CD4-positive, alpha-beta memory T cell (primary cell): Measurements from ENCODE around the gene TEX10. TPM values are rescaled to one million over a fixed set of nuclear protein-coding genes. Genes with fewer than 3 reads are reported as not detected.
"Not testable (repeated sequence)": the region's sequence is repeated elsewhere in the genome, so short reads cannot be mapped to it uniquely, and the experiment has no call there.

Source experiments
- CTCF ChIA-PET: fragments of 350-600 bp; sonication (Branson Sonifier 250); formaldehyde crosslinking; loops from one replicate; lab custom pipeline; 2021; ENCODE audit warnings: inconsistent platforms; ENCODE audit not compliant: partially characterized antibody; lab: Charles Lee
- POLR2A ChIA-PET: fragments of 350-600 bp; sonication (Branson Sonifier 250); formaldehyde crosslinking; loops from one replicate; lab custom pipeline; 2021; ENCODE audit not compliant: partially characterized antibody; lab: Charles Lee
- DNase-seq, 5 donors: peaks; one replicate each; pipeline versions ENCODE4 v3.0.0 to v3.0.0-alpha.2; 2020 to 2022; ENCODE audit warnings: mixed read lengths in 1 of 5
- H3K27ac ChIP-seq: one replicate; pipeline ENCODE4 v1.7.0; 2013; ENCODE audit warnings: low read depth, low read length
- H3K27me3 ChIP-seq: 2 replicates; pipeline ENCODE4 v1.7.0; 2013; ENCODE audit warnings: mild to moderate bottlenecking, low read length, moderate library complexity; ENCODE audit not compliant: insufficient read depth
- H3K36me3 ChIP-seq: 2 replicates; pipeline ENCODE4 v1.7.0; 2013; ENCODE audit warnings: mild to moderate bottlenecking, low read length, moderate library complexity; ENCODE audit not compliant: insufficient read depth
- H3K4me1 ChIP-seq: 2 replicates; pipeline ENCODE4 v1.7.0; 2013; ENCODE audit warnings: mild to moderate bottlenecking, low read length, moderate library complexity; ENCODE audit not compliant: insufficient read depth
- H3K4me3 ChIP-seq, 2 donors: one replicate each; pipeline ENCODE4 v1.7.0; 2013; ENCODE audit warnings: low read length in 2 of 2, mild to moderate bottlenecking in 1 of 2
- H3K9me3 ChIP-seq, 2 donors: one replicate each; pipeline ENCODE4 v1.7.0; 2013; ENCODE audit warnings: low read length in 2 of 2, control low read depth in 1 of 2; ENCODE audit not compliant: control insufficient read depth in 1 of 2
- H3K27ac Mint-ChIP-seq, 7 donors: one replicate each; pipeline ENCODE4 v1.8.0; 2020 to 2021; ENCODE audit warnings: mixed read lengths in 7 of 7, mild to moderate bottlenecking in 6 of 7, inconsistent platforms in 3 of 7, moderate library complexity in 3 of 7
- H3K27me3 Mint-ChIP-seq, 2 donors: one replicate each; pipeline ENCODE4 v1.8.0; 2020 to 2021; ENCODE audit warnings: mixed read lengths in 2 of 2
- H3K36me3 Mint-ChIP-seq, 2 donors: one replicate each; pipeline ENCODE4 v1.8.0; 2020 to 2021; ENCODE audit warnings: mixed read lengths in 2 of 2, inconsistent platforms in 1 of 2, mild to moderate bottlenecking in 1 of 2
- H3K4me1 Mint-ChIP-seq, 4 donors: one replicate each; pipeline ENCODE4 v1.8.0; 2020 to 2021; ENCODE audit warnings: mixed read lengths in 4 of 4, mild to moderate bottlenecking in 1 of 4
- H3K4me3 Mint-ChIP-seq, 8 donors: one replicate each; pipeline ENCODE4 v1.8.0; 2020 to 2021; ENCODE audit warnings: mixed read lengths in 8 of 8, mild to moderate bottlenecking in 7 of 8, moderate library complexity in 6 of 8, inconsistent platforms in 3 of 8
- H3K9me3 Mint-ChIP-seq, 8 donors: one replicate each; pipeline ENCODE4 v1.8.0; 2020 to 2021; ENCODE audit warnings: mixed read lengths in 8 of 8, mild to moderate bottlenecking in 5 of 8, inconsistent platforms in 3 of 8, moderate library complexity in 1 of 8
- intact Hi-C: fragments of 100-400 bp; cut with micrococcal nuclease; formaldehyde crosslinking; loops from one replicate; pipeline ENCODE4 v1.15.1; 2023
- polyA plus RNA-seq, 2 donors: library from polyadenylated mRNA; unstranded; fragments of 300-500 nt; fragmentation: Illumina TruSeq; gene quantifications; one replicate each; pipeline ENCODE4 v1.2.3, GENCODE V29; 2021
- total RNA-seq, 2 experiments: library from RNA; stranded (reverse); gene quantifications; one replicate each; pipeline ENCODE4 v1.2.3, GENCODE V29; 2021

Gene TEX10
- total and polyA plus RNA-seq, 4 experiments from 2014 or later, result 5.6 to 22.8 (median 19.2) TPM

DNA sequence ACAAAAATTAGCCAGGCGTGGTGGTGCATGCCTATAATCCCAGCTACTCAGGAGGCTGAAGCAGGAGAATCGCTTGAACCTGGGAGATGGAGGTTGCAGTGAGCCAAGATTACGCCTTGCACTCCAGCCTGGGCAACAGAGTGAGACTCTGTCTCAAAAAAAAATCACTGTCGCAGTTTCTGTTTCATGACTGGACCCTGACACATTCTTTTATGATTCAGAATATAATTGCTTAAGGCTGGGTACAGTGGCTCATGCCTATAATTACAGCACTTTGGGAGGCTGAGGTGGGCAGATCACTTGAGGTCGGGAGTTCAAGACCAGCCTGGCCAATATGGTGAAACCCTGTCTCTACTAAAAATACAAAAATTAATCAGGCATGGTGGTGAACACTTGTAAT lies 14.0 kb downstream of the TEX10 start:
- H3K27ac ChIP-seq, H3K27me3 ChIP-seq, H3K9me3 Mint-ChIP-seq, H3K9me3 ChIP-seq, H3K27ac Mint-ChIP-seq, H3K27me3 Mint-ChIP-seq, H3K4me3 ChIP-seq, DNase-seq, intact Hi-C loops, H3K36me3 ChIP-seq, H3K4me3 Mint-ChIP-seq, H3K4me1 ChIP-seq: not testable (repeated sequence)
- Mint-ChIP-seq H3K4me1 (peaks cover 17 to 24% (median 21%) of the 10 kb centered on the region in 4 donors), H3K36me3 (peaks cover 39 to 40% of the 10 kb centered on the region in 2 donors)
- ChIA-PET POLR2A (interaction anchor here (1.5 kb wide), 1 partner anchor 11 kb away, joined by 3 read pairs; no protein-coding TSS in a partner anchor), CTCF (interaction anchor here (1.1 to 5.8 kb wide), 3 partner anchors 14 to 261 kb away, joined by 3 to 34 read pairs (median 3); partner anchors contain the start of gene TEX10)

DNA sequence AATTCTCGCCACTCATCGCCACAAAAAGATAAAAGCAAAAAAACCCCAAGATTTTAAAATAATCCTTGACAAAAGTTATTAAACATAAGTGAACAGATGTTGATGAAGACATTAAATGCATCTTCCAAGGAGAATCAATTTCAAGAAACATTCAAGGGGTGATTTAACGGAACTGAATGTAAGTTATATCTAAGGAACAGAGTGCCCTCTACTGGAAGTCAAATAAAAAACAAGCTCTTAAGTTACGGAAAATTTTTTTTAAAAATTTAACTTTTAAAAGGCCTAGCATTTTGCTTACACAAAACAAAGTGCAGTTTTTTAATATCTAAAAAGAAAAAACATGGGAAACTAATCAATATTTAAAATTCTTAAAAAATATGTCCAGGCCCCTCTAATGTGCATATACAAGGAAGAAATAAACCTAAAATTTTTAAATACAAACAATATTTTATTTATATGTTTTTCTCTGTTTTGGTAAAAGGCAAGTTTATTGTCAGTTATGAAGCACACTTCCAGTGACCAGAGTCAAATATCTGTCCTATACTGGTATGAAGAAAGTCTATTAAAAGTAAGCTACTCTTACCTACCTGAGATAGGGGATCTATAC lies 28.0 kb downstream of the TEX10 start:
- H3K9me3 Mint-ChIP-seq, result no peaks in the 10 kb centered on the region
- no peaks in the 10 kb centered on the region for H3K27me3 Mint-ChIP-seq
- CTCF ChIA-PET, result interaction anchor here (0.6 to 6.1 kb wide), 15 partner anchors 8 to 521 kb away, joined by 3 to 46 read pairs (median 3); partner anchors contain the start of gene TEX10
- intact Hi-C loops, result loop anchor here (1.0 to 10.0 kb wide), 4 partner anchors 270 to 1140 kb away; no protein-coding TSS in a partner anchor
- H3K36me3 Mint-ChIP-seq, result peaks cover 31 to 49% of the 10 kb centered on the region in 2 donors
- peak overlapping the region in 1 of 7 donors; percentile 12 for H3K27ac Mint-ChIP-seq
- Histone ChIP-seq H3K36me3 (peaks cover 16% of the 10 kb centered on the region), H3K4me1 (peaks cover 3% of the 10 kb centered on the region), H3K27ac (no peak overlapping the region), H3K9me3 (no peaks in the 10 kb centered on the region), H3K27me3 (no peaks in the 10 kb centered on the region), H3K4me3 (no peak overlapping the region)
- peak in 4 of 5 donors; percentile 16 to 32 (median 28) for DNase-seq
- H3K4me3 Mint-ChIP-seq, result no peak overlapping the region
- peaks cover 9 to 11% (median 10%) of the 10 kb centered on the region in 4 donors for H3K4me1 Mint-ChIP-seq
- POLR2A ChIA-PET, result interaction anchor here (2.0 kb wide), 1 partner anchor 27 kb away, joined by 7 read pairs; the partner anchor contains the start of gene TEX10

DNA sequence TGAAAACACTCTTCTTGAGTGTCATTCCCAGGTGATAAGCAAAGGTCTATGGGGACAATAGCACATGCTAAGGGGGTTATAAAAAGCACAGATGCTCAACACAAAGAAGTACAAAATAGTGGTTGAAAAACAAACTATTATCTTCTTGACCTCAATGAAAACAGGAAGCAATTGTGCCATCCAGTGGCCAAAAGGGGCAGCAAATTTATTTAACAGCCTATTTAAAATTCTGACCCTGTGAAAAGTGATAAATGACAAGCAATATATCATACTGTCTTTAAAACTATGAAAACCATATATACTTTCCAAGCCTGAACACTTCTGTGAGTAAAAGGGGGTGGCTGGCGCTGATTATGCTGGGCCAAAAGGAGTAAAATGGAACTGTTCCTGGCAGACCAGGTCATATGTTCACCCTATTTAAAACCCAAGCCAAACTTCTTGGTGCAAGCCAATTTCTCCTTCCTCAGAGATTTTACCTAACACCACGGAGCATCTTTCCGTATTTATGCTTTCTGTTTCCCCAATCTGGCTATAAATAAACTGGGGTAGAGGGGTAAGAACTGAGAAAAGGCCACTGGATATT lies 29.7 kb downstream of the TEX10 start:
- DNase-seq, result peak in 4 of 5 donors; percentile 8 to 26 (median 11)
- Histone ChIP-seq H3K4me1 (peaks cover 3% of the 10 kb centered on the region), H3K27me3 (no peaks in the 10 kb centered on the region), H3K4me3 (no peak overlapping the region), H3K36me3 (peaks cover 16% of the 10 kb centered on the region), H3K9me3 (no peaks in the 10 kb centered on the region), H3K27ac (no peak overlapping the region)
- H3K4me1 Mint-ChIP-seq, result peaks cover 12 to 13% (median 13%) of the 10 kb centered on the region in 4 donors
- ChIA-PET POLR2A (no interaction called here), CTCF (interaction anchor here (0.8 to 6.1 kb wide), 6 partner anchors 10 to 106 kb away, joined by 3 to 46 read pairs (median 16); partner anchors contain the start of genes MSANTD3 and TEX10)
- H3K4me3 Mint-ChIP-seq, result no peak overlapping the region
- H3K27me3 Mint-ChIP-seq, result no peaks in the 10 kb centered on the region
- no peaks in the 10 kb centered on the region for H3K9me3 Mint-ChIP-seq
- peaks cover 29 to 44% of the 10 kb centered on the region in 2 donors for H3K36me3 Mint-ChIP-seq
- peak overlapping the region in 3 of 7 donors; percentile 18 to 31 (median 19) for H3K27ac Mint-ChIP-seq
- intact Hi-C loops, result loop anchor here (1.0 to 10.0 kb wide), 3 partner anchors 272 to 1056 kb away; no protein-coding TSS in a partner anchor

DNA sequence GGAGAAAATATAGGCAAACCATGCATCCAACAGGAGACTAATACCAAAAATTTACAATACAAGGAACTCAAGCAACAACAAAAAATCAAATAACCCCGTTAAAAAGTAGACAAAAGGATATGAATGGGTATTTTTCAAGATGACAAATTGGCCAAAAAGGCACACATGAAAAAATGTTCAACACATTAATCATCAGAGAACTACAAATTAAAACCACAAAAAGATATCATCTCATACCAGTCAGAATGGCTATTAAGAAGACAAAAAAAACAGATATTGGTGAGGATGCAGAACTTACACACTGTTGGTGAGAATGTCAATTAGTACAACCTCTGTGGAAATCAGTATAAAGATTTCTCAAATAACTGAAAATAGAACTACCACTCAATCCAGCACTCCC lies 35.0 kb downstream of the TEX10 start:
- Histone ChIP-seq H3K9me3 (no peaks in the 10 kb centered on the region), H3K36me3 (peaks cover 17% of the 10 kb centered on the region), H3K4me1 (no peaks in the 10 kb centered on the region), H3K4me3 (no peak overlapping the region), H3K27me3 (no peaks in the 10 kb centered on the region), H3K27ac (no peak overlapping the region)
- Mint-ChIP-seq H3K4me3 (no peak overlapping the region), H3K27ac (peak overlapping the region in 1 of 7 donors; percentile 46), H3K9me3 (no peaks in the 10 kb centered on the region), H3K4me1 (peaks cover 6 to 18% (median 13%) of the 10 kb centered on the region in 4 donors), H3K36me3 (peaks cover 54 to 60% of the 10 kb centered on the region in 2 donors), H3K27me3 (no peaks in the 10 kb centered on the region)
- CTCF ChIA-PET, result no interaction called here
- POLR2A ChIA-PET, result no interaction called here
- DNase-seq, result no peak
- intact Hi-C loops, result no loop called here

DNA sequence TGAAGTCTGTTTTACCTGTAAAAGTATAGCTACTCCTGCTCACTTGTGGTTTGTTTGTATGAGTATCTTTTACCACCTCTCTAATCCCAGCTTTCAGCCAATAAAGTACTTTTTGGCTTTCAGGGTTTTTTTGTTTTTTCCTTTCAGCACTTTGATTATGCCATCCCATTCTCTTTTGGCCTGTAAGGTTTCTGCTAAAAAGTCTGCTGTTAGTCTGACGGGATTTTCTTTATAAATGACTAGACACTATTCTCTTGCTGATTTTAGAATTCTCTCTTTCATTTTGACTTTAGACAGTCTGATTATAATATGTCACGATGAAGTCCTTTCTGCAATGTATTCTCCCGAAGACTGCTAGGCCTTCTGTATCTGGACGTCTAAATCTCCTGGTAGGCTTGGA lies 37.2 kb downstream of the TEX10 start:
- POLR2A ChIA-PET, result no interaction called here
- no peaks in the 10 kb centered on the region for H3K9me3 ChIP-seq
- CTCF ChIA-PET, result no interaction called here
- H3K27ac ChIP-seq, result no peak overlapping the region
- H3K4me1 ChIP-seq, result no peaks in the 10 kb centered on the region
- H3K4me1 Mint-ChIP-seq, result peaks cover 11 to 24% (median 18%) of the 10 kb centered on the region in 4 donors
- H3K4me3 ChIP-seq, result no peak overlapping the region
- peaks cover 61 to 62% of the 10 kb centered on the region in 2 donors for H3K36me3 Mint-ChIP-seq
- intact Hi-C loops, result no loop called here
- peaks cover 7% of the 10 kb centered on the region for H3K36me3 ChIP-seq
- no peak overlapping the region for H3K27ac Mint-ChIP-seq
- no peaks in the 10 kb centered on the region for H3K9me3 Mint-ChIP-seq
- no peak for DNase-seq
- H3K27me3 ChIP-seq, result no peaks in the 10 kb centered on the region
- no peak overlapping the region for H3K4me3 Mint-ChIP-seq
- H3K27me3 Mint-ChIP-seq, result no peaks in the 10 kb centered on the region

DNA sequence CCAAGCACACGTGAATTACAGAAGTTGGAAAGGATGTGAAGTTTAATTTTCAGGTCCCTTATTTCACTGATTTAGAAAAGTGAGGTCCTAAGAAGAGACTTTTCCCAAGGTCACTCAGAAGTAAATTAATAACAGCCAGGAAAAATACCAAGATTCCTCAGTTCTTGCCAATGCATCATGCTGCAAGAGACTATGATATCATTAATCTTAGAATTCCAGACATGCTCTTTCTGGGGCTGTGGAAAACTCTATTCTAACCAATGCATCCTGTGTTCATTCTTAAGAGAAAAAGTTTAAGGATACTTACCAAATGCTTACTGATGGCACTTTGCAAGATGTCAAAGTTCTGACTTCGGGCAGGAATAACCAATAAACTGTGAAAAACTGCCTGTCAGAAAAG lies 42.8 kb downstream of the TEX10 start:
- no peaks in the 10 kb centered on the region for H3K9me3 ChIP-seq
- peaks cover 63% of the 10 kb centered on the region in 2 donors for H3K36me3 Mint-ChIP-seq
- no peak overlapping the region for H3K27ac ChIP-seq
- H3K4me1 ChIP-seq, result no peaks in the 10 kb centered on the region
- H3K27me3 ChIP-seq, result no peaks in the 10 kb centered on the region
- H3K36me3 ChIP-seq, result peaks cover 3% of the 10 kb centered on the region
- H3K27ac Mint-ChIP-seq, result peak overlapping the region in 1 of 7 donors; percentile 20
- POLR2A ChIA-PET, result no interaction called here
- no peak overlapping the region for H3K4me3 ChIP-seq
- DNase-seq, result no peak
- H3K4me1 Mint-ChIP-seq, result peaks cover 6 to 14% (median 8%) of the 10 kb centered on the region in 4 donors
- no peak overlapping the region for H3K4me3 Mint-ChIP-seq
- no peaks in the 10 kb centered on the region for H3K9me3 Mint-ChIP-seq
- no peaks in the 10 kb centered on the region for H3K27me3 Mint-ChIP-seq
- CTCF ChIA-PET, result no interaction called here
- intact Hi-C loops, result no loop called here

DNA sequence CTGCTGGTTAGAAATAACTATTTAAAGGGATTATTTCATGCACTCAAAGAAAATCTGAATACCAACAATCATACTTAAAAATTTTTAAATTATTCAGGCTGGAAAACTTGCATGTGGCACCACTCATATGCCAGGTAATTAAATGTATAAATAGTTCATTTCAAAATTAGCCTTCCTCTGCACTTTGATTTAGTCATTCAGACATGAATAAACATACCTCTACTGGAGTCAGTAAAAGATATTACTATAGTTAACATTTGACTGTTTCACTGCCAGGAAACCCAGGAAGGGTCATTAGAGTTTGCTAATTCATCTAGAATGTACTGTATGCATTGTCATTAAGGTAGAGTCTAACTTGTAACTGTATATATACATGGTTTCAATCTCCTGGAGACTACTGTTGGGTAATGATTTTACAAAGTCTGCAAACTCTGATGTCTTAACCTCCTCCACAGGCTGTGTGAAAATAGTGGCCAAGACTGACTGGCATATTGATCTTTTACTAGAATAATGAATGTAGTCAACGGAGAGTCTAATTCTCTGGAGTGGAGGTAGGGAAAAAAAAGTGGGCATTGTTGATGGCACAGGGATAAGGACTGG lies 43.7 kb downstream of the TEX10 start:
- Mint-ChIP-seq H3K4me1 (peaks cover 5 to 14% (median 7%) of the 10 kb centered on the region in 4 donors), H3K4me3 (no peak overlapping the region), H3K27ac (peak overlapping the region in 3 of 7 donors; percentile 14 to 73 (median 55)), H3K36me3 (peaks cover 62 to 64% of the 10 kb centered on the region in 2 donors), H3K27me3 (no peaks in the 10 kb centered on the region), H3K9me3 (no peaks in the 10 kb centered on the region)
- intact Hi-C loops, result no loop called here
- POLR2A ChIA-PET, result no interaction called here
- CTCF ChIA-PET, result no interaction called here
- H3K4me1 ChIP-seq, result no peaks in the 10 kb centered on the region
- H3K27ac ChIP-seq, result no peak overlapping the region
- no peak for DNase-seq
- no peaks in the 10 kb centered on the region for H3K9me3 ChIP-seq
- H3K27me3 ChIP-seq, result no peaks in the 10 kb centered on the region
- no peak overlapping the region for H3K4me3 ChIP-seq
- peaks cover 6% of the 10 kb centered on the region for H3K36me3 ChIP-seq
